Heart right ventricle (tissue), 16 donors: ENCODE data around the gene GPC5. TPM values are rescaled to one million over a fixed set of nuclear protein-coding genes. Genes with fewer than 3 reads are reported as not detected.

Source experiments
- ATAC-seq, 8 donors: fragments of 200-7000 bp; cut with Tn5 transposase; one replicate each; pipeline ENCODE4 v1.9.1; 2020; ENCODE audit warnings: mild to moderate bottlenecking in 8 of 8, moderate library complexity in 8 of 8, moderate number of reproducible peaks in 1 of 8
- DNase-seq, 2 donors: peaks; one replicate each; pipeline ENCODE4 v3.0.0-alpha.2; 2020
- H3K27ac ChIP-seq, 10 donors: fragments of 200-600 bp; sonication (generic) in 2 of 10; one replicate each; pipeline versions ENCODE4 v1.5.0 to v1.8.0; 2020 to 2022; ENCODE audit warnings: mild to moderate bottlenecking in 3 of 10
- H3K27me3 ChIP-seq, 7 donors: fragments of 200-600 bp; one replicate each; pipeline ENCODE4 v1.8.0; 2021 to 2022; ENCODE audit warnings: mild to moderate bottlenecking in 2 of 7
- H3K36me3 ChIP-seq, 9 donors: fragments of 200-600 bp; sonication (generic) in 1 of 9; one replicate each; pipeline versions ENCODE4 v1.5.0 to v1.8.0; 2020 to 2022; ENCODE audit warnings: mild to moderate bottlenecking in 2 of 9
- H3K4me1 ChIP-seq, 9 donors: fragments of 200-600 bp; sonication (generic) in 1 of 9; one replicate each; pipeline versions ENCODE4 v1.5.0 to v1.8.0; 2020 to 2022; ENCODE audit warnings: mild to moderate bottlenecking in 4 of 9
- H3K4me3 ChIP-seq, 10 donors: fragments of 200-600 bp; sonication (generic) in 2 of 10; one replicate each; pipeline versions ENCODE4 v1.5.0 to v1.8.0; 2020 to 2022; ENCODE audit warnings: mild to moderate bottlenecking in 7 of 10, moderate library complexity in 2 of 10
- H3K9me3 ChIP-seq, 11 donors: fragments of 200-600 bp in 10 of 11; sonication (generic) in 2 of 11; one replicate each; pipeline versions ENCODE4 v1.5.0 to v1.8.0; 2013 to 2022; ENCODE audit warnings: mild to moderate bottlenecking in 2 of 11, control low read depth in 1 of 11, moderate library complexity in 1 of 11
- WGBS, 2 donors: extraction: QIAGEN DNeasy Blood & Tissue Kit; methylation state at CpG; one replicate each; pipeline ENCODE4 v1.1.7; 2013; ENCODE audit warnings: inconsistent platforms in 1 of 2; 5-methylcytosine and 5-hydroxymethylcytosine counted together
- intact Hi-C, 10 donors: fragments of 100-400 bp; cut with DNase I; formaldehyde crosslinking; loops; one replicate each; pipeline versions ENCODE4 v1.11.1 to v1.14.2; 2022
- polyA plus RNA-seq, 2 donors: library from polyadenylated mRNA; stranded (reverse); fragments of 200-250 nt; gene quantifications; one replicate each; pipeline ENCODE4 v1.2.3, GENCODE V29; 2013
- total RNA-seq, 10 donors: library from RNA; stranded (reverse); fragmentation: NEBNext Ultra II Directional in 3 of 10; extraction: Animal tissue kit (Norgen Biotek cat#: 25700) in 3 of 10; gene quantifications; one replicate each; pipeline versions ENCODE4 v1.2.1 to v1.2.4, GENCODE V29; 2021 to 2023
- TF ChIP-seq, protein P1 (sequence below), 9 donors: fragments of 200-600 bp; sonication (generic) in 2 of 9; IDR thresholded peaks; one replicate each; pipeline versions ENCODE4 v1.5.0 to v1.8.0; 2021 to 2022; ENCODE audit warnings: antibody characterized with exemption in 9 of 9, mild to moderate bottlenecking in 5 of 9, moderate library complexity in 1 of 9
- donor health status: Arrhythmogenic right ventricular cardiomyopathy.
- donor health status: ischemic (EF 13 %, LVEDD 7.1; RV severe dilation, severe dysfunction).
- donor health status: healthy with polysubstance abuse.
- donor health status: DM: no; HTN: yes; CAD: no.
- donor health status: DM: no; HTN: no; CAD: no.
- donor health status: ischemic (EF 25% LVEDD 6.9; RV normal size, moderate dysfunction).
- donor health status: ischemic (EF 25% LVEDD 5.7; RV mildly dilated, moderate dysfunction).
- donor health status: healthy.
- donor health status: DM: yes; HTN: yes; CAD: no.
- donor health status: Ischemic cardiomyopathy.
- donor health status: ischemic (EF 35%, LVEDD 5.7; RV mildly dilated, moderate dysfunction).
- donor health status: nonischemic (EF 11% LVEDD 7.7; RV severe dilation, severe dysfunction).
- donor health status: DM: yes; HTN: yes; CAD: no.
- donor health status: PGD.
- donor health status: ischemic (EF 29% LVEDD 5.4; RV normal size, mild dysfunction).
- donor health status: nonischemic (EF 23%, LVEDD 6.1; RV moderate dilation, normal function).

Gene GPC5
- total and polyA plus RNA-seq, 12 donors: 0.01 to 3.5 (median 0.70) TPM; not detected in 1

DNA sequence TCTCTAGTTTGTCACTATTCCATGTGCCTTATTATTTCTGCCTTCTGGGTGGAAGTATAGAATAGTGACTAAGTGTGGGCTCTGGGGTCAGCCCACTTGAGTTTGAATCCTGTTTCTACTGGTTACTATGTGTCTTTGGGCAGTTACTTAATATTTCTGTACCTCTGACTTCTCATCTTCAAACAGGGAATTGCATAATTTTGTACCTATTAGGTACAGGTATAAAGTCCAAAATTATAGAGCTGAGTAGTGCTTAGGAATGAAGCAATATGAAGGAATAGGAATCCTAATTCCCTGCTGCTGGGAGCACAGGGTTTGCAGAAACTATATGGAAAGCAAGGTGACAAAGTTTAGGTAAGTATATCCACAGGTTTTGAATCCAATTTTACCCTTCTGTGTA is 564.5 kb downstream of the GPC5 start:
- H3K9me3 ChIP-seq: peaks cover 0 to 50% (median 4%) of the 10 kb centered on the region in 11 donors
- H3K27me3 ChIP-seq: no peaks in the 10 kb centered on the region
- ATAC-seq: no peak
- intact Hi-C loops: no loop called here
- no peak overlapping the region for H3K4me3 ChIP-seq
- H3K36me3 ChIP-seq: no peaks in the 10 kb centered on the region
- H3K4me1 ChIP-seq: no peaks in the 10 kb centered on the region
- TF ChIP-seq, protein P1, sequence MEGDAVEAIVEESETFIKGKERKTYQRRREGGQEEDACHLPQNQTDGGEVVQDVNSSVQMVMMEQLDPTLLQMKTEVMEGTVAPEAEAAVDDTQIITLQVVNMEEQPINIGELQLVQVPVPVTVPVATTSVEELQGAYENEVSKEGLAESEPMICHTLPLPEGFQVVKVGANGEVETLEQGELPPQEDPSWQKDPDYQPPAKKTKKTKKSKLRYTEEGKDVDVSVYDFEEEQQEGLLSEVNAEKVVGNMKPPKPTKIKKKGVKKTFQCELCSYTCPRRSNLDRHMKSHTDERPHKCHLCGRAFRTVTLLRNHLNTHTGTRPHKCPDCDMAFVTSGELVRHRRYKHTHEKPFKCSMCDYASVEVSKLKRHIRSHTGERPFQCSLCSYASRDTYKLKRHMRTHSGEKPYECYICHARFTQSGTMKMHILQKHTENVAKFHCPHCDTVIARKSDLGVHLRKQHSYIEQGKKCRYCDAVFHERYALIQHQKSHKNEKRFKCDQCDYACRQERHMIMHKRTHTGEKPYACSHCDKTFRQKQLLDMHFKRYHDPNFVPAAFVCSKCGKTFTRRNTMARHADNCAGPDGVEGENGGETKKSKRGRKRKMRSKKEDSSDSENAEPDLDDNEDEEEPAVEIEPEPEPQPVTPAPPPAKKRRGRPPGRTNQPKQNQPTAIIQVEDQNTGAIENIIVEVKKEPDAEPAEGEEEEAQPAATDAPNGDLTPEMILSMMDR (IDR thresholded peaks at IDR 0.05): no peak
- no peak overlapping the region for H3K27ac ChIP-seq
- no peak for DNase-seq

DNA sequence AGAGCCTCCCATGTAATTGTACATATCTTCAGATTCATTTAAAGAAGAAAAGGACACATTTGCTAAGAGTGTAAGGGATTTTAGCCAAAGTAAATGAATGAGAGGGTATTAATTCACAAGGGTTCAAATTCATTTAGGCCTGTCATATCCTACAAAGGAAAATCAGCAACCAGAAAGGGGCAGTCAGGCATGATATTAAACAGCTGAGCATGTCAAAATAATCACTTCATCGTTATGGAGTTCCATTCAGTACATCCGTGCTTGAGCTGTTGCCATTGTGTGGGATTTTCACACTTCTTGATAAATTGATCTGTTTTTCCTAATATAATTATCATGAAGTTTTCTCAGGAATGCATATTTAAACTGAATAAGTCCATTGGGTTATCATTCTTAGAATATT is 567.1 kb downstream of the GPC5 start:
- Histone ChIP-seq H3K4me1 (no peaks in the 10 kb centered on the region), H3K27me3 (no peaks in the 10 kb centered on the region), H3K4me3 (no peak overlapping the region), H3K27ac (no peak overlapping the region), H3K36me3 (no peaks in the 10 kb centered on the region), H3K9me3 (peaks cover 0 to 41% (median 4%) of the 10 kb centered on the region in 11 donors)
- 45 to 55% methylated on average over 2 of the region's 2 CpGs for WGBS, 2 donors
- intact Hi-C loops: no loop called here
- TF ChIP-seq, protein P1 (IDR thresholded peaks at IDR 0.05): no peak
- no peak for DNase-seq
- ATAC-seq: no peak

DNA sequence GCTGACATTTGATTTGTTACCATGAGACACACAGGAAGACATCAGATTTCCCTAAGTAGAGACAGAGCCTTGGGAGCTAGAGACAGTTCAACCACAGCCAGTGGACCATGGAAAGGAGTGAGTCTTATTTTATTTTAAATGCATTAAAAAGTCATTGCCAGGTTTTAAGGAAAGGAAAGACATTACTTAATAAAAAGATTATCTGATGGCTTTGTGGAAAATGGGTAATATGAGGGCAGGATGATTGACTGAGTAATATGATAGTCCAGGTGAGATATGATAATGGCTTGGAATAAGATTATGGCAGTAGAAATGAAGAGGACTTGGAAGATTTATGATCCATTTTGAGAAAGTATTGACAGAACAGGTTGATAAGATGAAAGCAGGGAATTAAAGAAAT is 580.1 kb downstream of the GPC5 start:
- Histone ChIP-seq H3K27me3 (no peaks in the 10 kb centered on the region), H3K27ac (no peak overlapping the region), H3K4me1 (no peaks in the 10 kb centered on the region), H3K9me3 (peaks cover 0 to 27% (median 0%) of the 10 kb centered on the region in 11 donors), H3K36me3 (no peaks in the 10 kb centered on the region), H3K4me3 (no peak overlapping the region)
- TF ChIP-seq, protein P1 (IDR thresholded peaks at IDR 0.05): no peak
- ATAC-seq (no peak), DNase-seq (no peak)
- intact Hi-C loops: no loop called here

DNA sequence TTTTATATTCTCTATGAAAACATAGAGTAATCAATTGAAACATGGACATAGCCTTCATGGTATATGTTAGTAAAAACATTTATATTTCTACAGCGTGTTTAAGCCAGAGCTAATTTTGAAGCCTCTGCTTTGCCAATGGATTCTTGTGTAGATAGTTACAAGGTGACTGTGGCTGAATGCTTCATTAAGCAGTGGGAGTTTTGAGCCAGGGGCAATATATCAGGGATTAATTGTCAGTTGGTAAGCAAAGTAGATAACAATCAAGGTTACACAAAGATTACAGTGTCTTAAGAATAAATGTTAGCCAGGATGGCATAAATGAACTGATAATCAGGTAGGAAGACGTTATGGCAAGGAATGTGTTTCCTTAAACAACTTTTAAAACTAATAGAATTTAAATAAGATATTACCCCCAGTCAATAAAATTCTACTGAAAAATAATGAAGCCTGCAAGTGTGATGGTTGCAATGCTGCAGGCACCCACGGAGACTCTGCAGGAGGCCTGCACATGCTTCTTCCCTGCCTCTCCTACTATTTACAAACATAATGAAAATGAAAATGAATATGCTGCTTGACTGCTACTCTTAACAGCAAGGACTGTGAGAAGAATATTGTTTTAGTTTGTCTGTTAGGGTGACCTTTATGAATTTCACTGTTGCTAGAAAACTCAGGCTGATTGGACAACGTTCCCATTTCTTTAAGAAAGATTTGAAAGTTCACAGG is 588.5 kb downstream of the GPC5 start:
- H3K27me3 ChIP-seq: no peaks in the 10 kb centered on the region
- 73 to 79% methylated on average over 4 of the region's 4 CpGs for WGBS, 2 donors

More for the DNA sequence above, 588.5 kb downstream of the GPC5 start:
- no peak overlapping the region for H3K27ac ChIP-seq
- intact Hi-C loops: no loop called here
- H3K36me3 ChIP-seq: no peaks in the 10 kb centered on the region
- ATAC-seq (no peak), DNase-seq (no peak)
- no peaks in the 10 kb centered on the region for H3K4me1 ChIP-seq
- H3K4me3 ChIP-seq: no peak overlapping the region
- H3K9me3 ChIP-seq: peaks cover 0 to 4% (median 0%) of the 10 kb centered on the region in 11 donors
- TF ChIP-seq, protein P1 (IDR thresholded peaks at IDR 0.05): no peak
